HepG2 (cell line): Measurements from ENCODE around the gene CYP26A1. TPM values are rescaled to one million over a fixed set of nuclear protein-coding genes. Genes with fewer than 3 reads are reported as not detected.

Experiments
- ATF7 ChIP-seq, 2 experiments: fragments of 450-650 bp in 1 of 2; sonication (generic) in 1 of 2; formaldehyde crosslinking in 1 of 2; IDR thresholded peaks; 2 replicates each; pipeline versions ENCODE4 v1.4.0 to v1.6.1; 2016 to 2020; ENCODE audit warnings: antibody characterized with exemption in 1 of 2, mild to moderate bottlenecking in 1 of 2, missing genetic modification reagents in 1 of 2
- HNRNPLL ChIP-seq: fragments of 200-400 bp; formaldehyde crosslinking; IDR thresholded peaks from 2 replicates; pipeline ENCODE4 v1.6.1; 2017; ENCODE audit warnings: mild to moderate bottlenecking, low read depth, low read length; ENCODE audit not compliant: poor library complexity, severe bottlenecking
- PTBP1 ChIP-seq: fragments of 200-400 bp; formaldehyde crosslinking; IDR thresholded peaks from 2 replicates; pipeline ENCODE4 v1.6.1; 2018; ENCODE audit warnings: low read length, low read depth; ENCODE audit not compliant: poor library complexity, severe bottlenecking
- RAD21 ChIP-seq: fragments of 450-650 bp; formaldehyde crosslinking; IDR thresholded peaks from 2 replicates; pipeline ENCODE4 v1.5.0; 2020; ENCODE audit warnings: mild to moderate bottlenecking
- RARA ChIP-seq: IDR thresholded peaks from 2 replicates; pipeline ENCODE4 v1.6.1; 2016; ENCODE audit warnings: missing genetic modification reagents, missing compliant biosample characterization
- RBFOX2 ChIP-seq: fragments of 200-400 bp; formaldehyde crosslinking; IDR thresholded peaks from 2 replicates; pipeline ENCODE4 v1.6.1; 2017; ENCODE audit warnings: low read depth, mild to moderate bottlenecking, low read length
- RBM39 ChIP-seq: fragments of 200-400 bp; formaldehyde crosslinking; IDR thresholded peaks from one replicate; pipeline ENCODE4 v1.6.1; 2018; ENCODE audit warnings: antibody characterized with exemption, mild to moderate bottlenecking, low read depth, low read length; ENCODE audit not compliant: poor library complexity, severe bottlenecking
- RXRA ChIP-seq: sonication (generic); formaldehyde crosslinking; IDR thresholded peaks from 2 replicates; pipeline ENCODE4 v1.5.1; 2020; ENCODE audit warnings: missing genetic modification reagents
- ZNF230 ChIP-seq: sonication (generic); formaldehyde crosslinking; IDR thresholded peaks from 2 replicates; pipeline ENCODE4 v1.4.0; 2020; ENCODE audit warnings: mild to moderate bottlenecking, missing genetic modification reagents
- ZNF331 ChIP-seq: sonication (generic); formaldehyde crosslinking; IDR thresholded peaks from 2 replicates; pipeline ENCODE4 v1.4.0; 2020; ENCODE audit warnings: missing genetic modification reagents
- ZNF484 ChIP-seq: sonication (generic); formaldehyde crosslinking; IDR thresholded peaks from 2 replicates; pipeline ENCODE4 v1.5.1; 2020; ENCODE audit warnings: mild to moderate bottlenecking, low read depth, missing genetic modification reagents, borderline replicate concordance
- ZNF564 ChIP-seq: sonication (generic); formaldehyde crosslinking; IDR thresholded peaks from 2 replicates; pipeline ENCODE4 v1.8.1; 2023; ENCODE audit warnings: mild to moderate bottlenecking, missing genetic modification reagents
- polyA plus RNA-seq, 8 experiments: library from polyadenylated mRNA; depleted of rRNA in 3 of 8; stranded (reverse) in 7 of 8; unstranded in 1 of 8; fragments of >200 nt; fragmentation: Illumina TruSeq in 4 of 8; extraction: Trizol in 4 of 8; gene quantifications; 2 replicates each; pipeline versions ENCODE4 v1.2.1 to v1.2.3, GENCODE V29; 2011 to 2016; ENCODE audit warnings: low read depth in 4 of 8, missing spikeins in 1 of 8, mixed read lengths in 1 of 8; ENCODE audit not compliant: insufficient read depth in 1 of 8
- total RNA-seq, 5 experiments: library from RNA; depleted of rRNA; stranded (reverse); fragments of >200 nt; fragmentation: Illumina TruSeq; extraction: Trizol; gene quantifications; 2 replicates each; pipeline ENCODE4 v1.2.3, GENCODE V29; 2016; ENCODE audit warnings: low read depth in 1 of 5
- TF ChIP-seq, protein P1 (sequence below): sonication (generic); formaldehyde crosslinking; IDR thresholded peaks from 2 replicates; pipeline ENCODE4 v1.5.0; 2020; ENCODE audit warnings: mild to moderate bottlenecking, missing genetic modification reagents, borderline replicate concordance
- TF ChIP-seq, protein P2 (sequence below): sonication (generic); formaldehyde crosslinking; IDR thresholded peaks from 2 replicates; pipeline ENCODE4 v1.4.0; 2020; ENCODE audit warnings: mild to moderate bottlenecking, missing genetic modification reagents
- TF ChIP-seq, protein P3 (sequence below): sonication (generic); formaldehyde crosslinking; IDR thresholded peaks from 2 replicates; pipeline ENCODE4 v1.8.1; 2023; ENCODE audit warnings: mild to moderate bottlenecking, moderate library complexity, missing genetic modification reagents
- TF ChIP-seq, protein P4 (sequence below): sonication (generic); formaldehyde crosslinking; IDR thresholded peaks from 2 replicates; pipeline ENCODE4 v1.4.0; 2020; ENCODE audit warnings: mild to moderate bottlenecking, missing genetic modification reagents

Gene CYP26A1
- total and polyA plus RNA-seq, 2 of the 13 experiments (the other 11 are each of a cell fraction or from before 2014, with no cell fraction given), result 0.15 TPM; not detected in 1

DNA sequence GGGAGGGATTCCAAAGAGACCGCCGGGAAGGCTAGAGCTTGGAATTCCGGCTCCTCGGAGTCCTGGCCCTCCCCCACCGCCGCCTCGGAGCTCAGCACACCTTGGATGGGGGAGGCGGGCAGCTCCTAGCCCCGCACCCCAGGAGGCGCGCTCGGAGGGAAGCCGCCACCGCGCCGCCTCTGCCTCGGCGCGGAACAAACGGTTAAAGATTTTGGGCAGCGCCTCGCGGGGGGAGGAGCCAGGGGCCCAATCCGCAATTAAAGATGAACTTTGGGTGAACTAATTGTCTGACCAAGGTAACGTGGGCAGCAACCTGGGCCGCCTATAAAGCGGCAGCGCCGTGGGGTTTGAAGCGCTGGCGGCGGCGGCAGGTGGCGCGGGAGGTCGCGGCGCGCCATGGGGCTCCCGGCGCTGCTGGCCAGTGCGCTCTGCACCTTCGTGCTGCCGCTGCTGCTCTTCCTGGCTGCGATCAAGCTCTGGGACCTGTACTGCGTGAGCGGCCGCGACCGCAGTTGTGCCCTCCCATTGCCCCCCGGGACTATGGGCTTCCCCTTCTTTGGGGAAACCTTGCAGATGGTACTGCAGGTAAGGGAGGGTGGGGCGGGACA lies at the start of gene CYP26A1 (continued):
- TF ChIP-seq, protein P1, sequence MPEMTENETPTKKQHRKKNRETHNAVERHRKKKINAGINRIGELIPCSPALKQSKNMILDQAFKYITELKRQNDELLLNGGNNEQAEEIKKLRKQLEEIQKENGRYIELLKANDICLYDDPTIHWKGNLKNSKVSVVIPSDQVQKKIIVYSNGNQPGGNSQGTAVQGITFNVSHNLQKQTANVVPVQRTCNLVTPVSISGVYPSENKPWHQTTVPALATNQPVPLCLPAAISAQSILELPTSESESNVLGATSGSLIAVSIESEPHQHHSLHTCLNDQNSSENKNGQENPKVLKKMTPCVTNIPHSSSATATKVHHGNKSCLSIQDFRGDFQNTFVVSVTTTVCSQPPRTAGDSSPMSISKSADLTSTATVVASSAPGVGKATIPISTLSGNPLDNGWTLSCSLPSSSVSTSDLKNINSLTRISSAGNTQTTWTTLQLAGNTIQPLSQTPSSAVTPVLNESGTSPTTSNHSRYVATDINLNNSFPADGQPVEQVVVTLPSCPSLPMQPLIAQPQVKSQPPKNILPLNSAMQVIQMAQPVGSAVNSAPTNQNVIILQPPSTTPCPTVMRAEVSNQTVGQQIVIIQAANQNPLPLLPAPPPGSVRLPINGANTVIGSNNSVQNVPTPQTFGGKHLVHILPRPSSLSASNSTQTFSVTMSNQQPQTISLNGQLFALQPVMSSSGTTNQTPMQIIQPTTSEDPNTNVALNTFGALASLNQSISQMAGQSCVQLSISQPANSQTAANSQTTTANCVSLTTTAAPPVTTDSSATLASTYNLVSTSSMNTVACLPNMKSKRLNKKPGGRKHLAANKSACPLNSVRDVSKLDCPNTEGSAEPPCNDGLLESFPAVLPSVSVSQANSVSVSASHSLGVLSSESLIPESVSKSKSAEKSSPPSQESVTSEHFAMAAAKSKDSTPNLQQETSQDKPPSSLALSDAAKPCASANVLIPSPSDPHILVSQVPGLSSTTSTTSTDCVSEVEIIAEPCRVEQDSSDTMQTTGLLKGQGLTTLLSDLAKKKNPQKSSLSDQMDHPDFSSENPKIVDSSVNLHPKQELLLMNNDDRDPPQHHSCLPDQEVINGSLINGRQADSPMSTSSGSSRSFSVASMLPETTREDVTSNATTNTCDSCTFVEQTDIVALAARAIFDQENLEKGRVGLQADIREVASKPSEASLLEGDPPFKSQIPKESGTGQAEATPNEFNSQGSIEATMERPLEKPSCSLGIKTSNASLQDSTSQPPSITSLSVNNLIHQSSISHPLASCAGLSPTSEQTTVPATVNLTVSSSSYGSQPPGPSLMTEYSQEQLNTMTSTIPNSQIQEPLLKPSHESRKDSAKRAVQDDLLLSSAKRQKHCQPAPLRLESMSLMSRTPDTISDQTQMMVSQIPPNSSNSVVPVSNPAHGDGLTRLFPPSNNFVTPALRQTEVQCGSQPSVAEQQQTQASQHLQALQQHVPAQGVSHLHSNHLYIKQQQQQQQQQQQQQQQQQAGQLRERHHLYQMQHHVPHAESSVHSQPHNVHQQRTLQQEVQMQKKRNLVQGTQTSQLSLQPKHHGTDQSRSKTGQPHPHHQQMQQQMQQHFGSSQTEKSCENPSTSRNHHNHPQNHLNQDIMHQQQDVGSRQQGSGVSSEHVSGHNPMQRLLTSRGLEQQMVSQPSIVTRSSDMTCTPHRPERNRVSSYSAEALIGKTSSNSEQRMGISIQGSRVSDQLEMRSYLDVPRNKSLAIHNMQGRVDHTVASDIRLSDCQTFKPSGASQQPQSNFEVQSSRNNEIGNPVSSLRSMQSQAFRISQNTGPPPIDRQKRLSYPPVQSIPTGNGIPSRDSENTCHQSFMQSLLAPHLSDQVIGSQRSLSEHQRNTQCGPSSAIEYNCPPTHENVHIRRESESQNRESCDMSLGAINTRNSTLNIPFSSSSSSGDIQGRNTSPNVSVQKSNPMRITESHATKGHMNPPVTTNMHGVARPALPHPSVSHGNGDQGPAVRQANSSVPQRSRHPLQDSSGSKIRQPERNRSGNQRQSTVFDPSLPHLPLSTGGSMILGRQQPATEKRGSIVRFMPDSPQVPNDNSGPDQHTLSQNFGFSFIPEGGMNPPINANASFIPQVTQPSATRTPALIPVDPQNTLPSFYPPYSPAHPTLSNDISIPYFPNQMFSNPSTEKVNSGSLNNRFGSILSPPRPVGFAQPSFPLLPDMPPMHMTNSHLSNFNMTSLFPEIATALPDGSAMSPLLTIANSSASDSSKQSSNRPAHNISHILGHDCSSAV (CRISPR knock-in tag), result no peak
- TF ChIP-seq ZNF331 (CRISPR knock-in tag) (no peak), RARA (CRISPR knock-in tag) (0 out of 2 replicates have a peak, but pooled peaks have one; percentile 12), ATF7 (IDR thresholded peaks at IDR 0.05) (no peak), ATF7 (CRISPR knock-in tag; IDR thresholded peaks at IDR 0.05) (no peak), ZNF230 (CRISPR knock-in tag) (no peak), RAD21 (CRISPR knock-in tag) (0 out of 2 replicates have a peak, but pooled peaks have one; percentile 5), RBM39 (peak; percentile 13), RBFOX2 (0 out of 2 replicates have a peak, but pooled peaks have one; percentile 24), ZNF564 (CRISPR knock-in tag) (0 out of 2 replicates have a peak, but pooled peaks have one; percentile 30), RXRA (no peak; the same call in 1 of the 2 replicates), ZNF484 (CRISPR knock-in tag) (no peak), PTBP1 (no peak), HNRNPLL (peak; percentile 56)
- TF ChIP-seq, protein P2, sequence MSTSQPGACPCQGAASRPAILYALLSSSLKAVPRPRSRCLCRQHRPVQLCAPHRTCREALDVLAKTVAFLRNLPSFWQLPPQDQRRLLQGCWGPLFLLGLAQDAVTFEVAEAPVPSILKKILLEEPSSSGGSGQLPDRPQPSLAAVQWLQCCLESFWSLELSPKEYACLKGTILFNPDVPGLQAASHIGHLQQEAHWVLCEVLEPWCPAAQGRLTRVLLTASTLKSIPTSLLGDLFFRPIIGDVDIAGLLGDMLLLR (CRISPR knock-in tag), result no peak
- TF ChIP-seq, protein P3, sequence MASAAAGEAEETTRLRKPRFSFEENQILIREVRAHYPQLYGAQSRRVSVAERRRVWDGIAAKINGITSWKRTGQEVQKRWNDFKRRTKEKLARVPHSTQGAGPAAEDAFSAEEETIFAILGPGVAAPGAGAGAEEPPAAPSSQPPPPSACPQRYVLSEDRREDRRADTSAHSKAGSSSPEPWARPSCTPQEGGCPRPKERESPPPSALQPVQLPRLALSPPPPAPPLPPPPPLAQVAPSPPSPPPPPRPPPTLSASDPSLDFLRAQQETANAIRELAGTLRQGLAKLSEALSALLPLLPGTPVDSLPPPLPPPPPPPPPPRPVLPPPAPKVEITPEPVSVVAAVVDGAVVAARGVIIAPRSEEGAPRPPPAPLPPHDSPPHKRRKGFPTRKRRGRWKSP, result peak; percentile 88
- TF ChIP-seq, protein P4, sequence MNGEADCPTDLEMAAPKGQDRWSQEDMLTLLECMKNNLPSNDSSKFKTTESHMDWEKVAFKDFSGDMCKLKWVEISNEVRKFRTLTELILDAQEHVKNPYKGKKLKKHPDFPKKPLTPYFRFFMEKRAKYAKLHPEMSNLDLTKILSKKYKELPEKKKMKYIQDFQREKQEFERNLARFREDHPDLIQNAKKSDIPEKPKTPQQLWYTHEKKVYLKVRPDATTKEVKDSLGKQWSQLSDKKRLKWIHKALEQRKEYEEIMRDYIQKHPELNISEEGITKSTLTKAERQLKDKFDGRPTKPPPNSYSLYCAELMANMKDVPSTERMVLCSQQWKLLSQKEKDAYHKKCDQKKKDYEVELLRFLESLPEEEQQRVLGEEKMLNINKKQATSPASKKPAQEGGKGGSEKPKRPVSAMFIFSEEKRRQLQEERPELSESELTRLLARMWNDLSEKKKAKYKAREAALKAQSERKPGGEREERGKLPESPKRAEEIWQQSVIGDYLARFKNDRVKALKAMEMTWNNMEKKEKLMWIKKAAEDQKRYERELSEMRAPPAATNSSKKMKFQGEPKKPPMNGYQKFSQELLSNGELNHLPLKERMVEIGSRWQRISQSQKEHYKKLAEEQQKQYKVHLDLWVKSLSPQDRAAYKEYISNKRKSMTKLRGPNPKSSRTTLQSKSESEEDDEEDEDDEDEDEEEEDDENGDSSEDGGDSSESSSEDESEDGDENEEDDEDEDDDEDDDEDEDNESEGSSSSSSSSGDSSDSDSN, result peak; percentile 24; the same call in 1 of the 2 replicates
